GM12878 (cell line): ENCODE data around the gene PLCB2. TPM values are rescaled to one million over a fixed set of nuclear protein-coding genes. Genes with fewer than 3 reads are reported as not detected.

Experiments used
- ATAC-seq: fragments of 200-7000 bp; cut with Tn5 transposase; 3 replicates; pipeline ENCODE4 v1.9.1; 2020; ENCODE audit warnings: mild to moderate bottlenecking, moderate library complexity
- BruUV-seq: library from RNA; stranded (reverse); fragments of 400-500 nt; replicated peaks from 2 replicates; lab custom pipeline; 2021; lab: Mats Ljungman, UMichigan
- CTCF ChIA-PET: fragments of 300-600 bp; sonication (Branson Sonifier 250); formaldehyde crosslinking; extraction: SDS; loops from one replicate; lab custom pipeline; 2021; ENCODE audit warnings: inconsistent platforms; lab: Yijun Ruan, JAX
- POLR2A ChIA-PET: fragments of 350-600 bp; formaldehyde crosslinking; extraction: SDS; loops from one replicate; lab custom pipeline; 2021; ENCODE audit warnings: inconsistent platforms; lab: Charles Lee
- RAD21 ChIA-PET: fragments of 300-600 bp; sonication (Branson Sonifier 250); formaldehyde crosslinking; loops from one replicate; lab custom pipeline; 2023; ENCODE audit warnings: antibody characterized with exemption; ENCODE audit not compliant: unreplicated experiment; lab: Charles Lee
- SMC1A ChIA-PET: fragments of 300-600 bp; sonication (Branson Sonifier 250); formaldehyde crosslinking; loops from one replicate; lab custom pipeline; 2023; ENCODE audit not compliant: unreplicated experiment, uncharacterized antibody; lab: Charles Lee
- DNase-seq: peaks from one replicate; pipeline ENCODE4 v3.0.0-alpha.2; 2011; ENCODE audit warnings: low read depth, low spot score
- FAIRE-seq: peaks from 3 replicates; lab custom pipeline; 2011; peaks lifted over from hg19 to GRCh38; lab: Jason Lieb, UNC
- H2AFZ ChIP-seq: 2 replicates; pipeline ENCODE4 v1.6.0; 2011; ENCODE audit warnings: low read depth, low read length, control low read depth; ENCODE audit not compliant: control insufficient read depth
- H3K27ac ChIP-seq: 2 replicates; pipeline ENCODE4 v1.5.1; 2011; ENCODE audit warnings: control low read depth; ENCODE audit not compliant: control insufficient read depth, insufficient read depth
- H3K27me3 ChIP-seq, 2 experiments: replicated peaks in 1 of 2; 2 replicates each; pipeline versions ENCODE4 v1.6.0 to v1.6.1; 2011; ENCODE audit warnings: low read length in 1 of 2; ENCODE audit not compliant: control insufficient read depth in 2 of 2, insufficient read depth in 2 of 2
- H3K36me3 ChIP-seq, 2 experiments: 2 replicates each; pipeline ENCODE4 v1.5.1; 2011; ENCODE audit warnings: low read length in 1 of 2; ENCODE audit not compliant: control insufficient read depth in 2 of 2, insufficient read depth in 2 of 2
- H3K4me1 ChIP-seq: 2 replicates; pipeline ENCODE4 v1.6.1; 2011; ENCODE audit warnings: mild to moderate bottlenecking, low read length, moderate library complexity, mixed read lengths; ENCODE audit not compliant: control insufficient read depth, insufficient read depth
- H3K4me2 ChIP-seq: 2 replicates; pipeline ENCODE4 v1.6.0; 2011; ENCODE audit warnings: control low read depth; ENCODE audit not compliant: control insufficient read depth, insufficient read depth
- H3K4me3 ChIP-seq: fragments of 200-600 bp; sonication (generic); 2 replicates; pipeline ENCODE4 v1.5.1; 2016
- H3K79me2 ChIP-seq: 2 replicates; pipeline ENCODE4 v1.6.0; 2011; ENCODE audit warnings: low read length; ENCODE audit not compliant: control insufficient read depth, insufficient read depth
- H3K9ac ChIP-seq: 2 replicates; pipeline ENCODE4 v1.8.0; 2011; ENCODE audit warnings: low read length, control low read depth, mixed read lengths; ENCODE audit not compliant: control insufficient read depth, insufficient read depth
- H3K9me3 ChIP-seq: replicated peaks from 3 replicates; pipeline ENCODE4 v1.5.1; 2011; ENCODE audit warnings: mild to moderate bottlenecking, low read length; ENCODE audit not compliant: control insufficient read depth, insufficient read depth
- H4K20me1 ChIP-seq: 2 replicates; pipeline ENCODE4 v1.6.0; 2011; ENCODE audit not compliant: control insufficient read depth, insufficient read depth
- KAT2A ChIP-seq: conservative IDR thresholded peaks from 2 replicates; pipeline ENCODE4 v1.6.1; 2011; ENCODE audit warnings: low read depth, low read length; ENCODE audit not compliant: control insufficient read depth
- NFXL1 ChIP-seq: fragments of 450-650 bp; IDR thresholded peaks from 2 replicates; pipeline ENCODE4 v1.6.1; 2017; ENCODE audit warnings: antibody characterized with exemption, mild to moderate bottlenecking, borderline replicate concordance
- RELB ChIP-seq: fragments of 450-650 bp; IDR thresholded peaks from 2 replicates; pipeline ENCODE4 v1.6.1; 2017; ENCODE audit warnings: low read depth, mild to moderate bottlenecking, moderate library complexity
- ZNF592 ChIP-seq: fragments of 450-650 bp; IDR thresholded peaks from 2 replicates; pipeline ENCODE4 v1.6.1; 2017; ENCODE audit warnings: mild to moderate bottlenecking, moderate library complexity
- WGBS: methylation state at CpG from one replicate; pipeline ENCODE4 v1.1.6; 2016; ENCODE audit warnings: low lambda C conversion rate; ENCODE audit not compliant: insufficient replicate concordance, insufficient coverage; ENCODE audit errors: missing lambda C conversion rate; 5-methylcytosine and 5-hydroxymethylcytosine counted together
- in situ Hi-C: fragments of 300-500 bp; cut with MboI; formaldehyde crosslinking; loops from 9 replicates; pipeline ENCODE4 v1.14.3; 2018; ENCODE audit warnings: mixed read lengths
- intact Hi-C: fragments of 100-400 bp; cut with micrococcal nuclease; formaldehyde crosslinking; loops from one replicate; pipeline ENCODE4 v1.14.2; 2022; ENCODE audit not compliant: unreplicated experiment
- polyA plus RNA-seq, 11 experiments: library from polyadenylated mRNA; depleted of rRNA in 4 of 11; unstranded in 6 of 11; stranded (reverse) in 5 of 11; fragments of >200 nt; fragmentation: Nextera tagmentation in 4 of 11; fragmentation: Illumina TruSeq in 1 of 11; extraction: Ambion mirVana in 4 of 11; extraction: Trizol in 1 of 11; gene quantifications; 1 replicate in 1 of 11; 2 replicates in 10 of 11; pipeline versions ENCODE4 v1.2.1 to v1.2.3, GENCODE V29; 2011 to 2016; ENCODE audit warnings: inconsistent platforms in 2 of 11, missing spikeins in 2 of 11, low read depth in 1 of 11
- total RNA-seq, 4 experiments: library from RNA; depleted of rRNA in 3 of 4; stranded (reverse); fragments of >200 nt in 3 of 4; fragmentation: Illumina TruSeq in 1 of 4; extraction: Trizol in 1 of 4; gene quantifications; 2 replicates each; pipeline versions ENCODE4 v1.2.1 to v1.2.3, GENCODE V29; 2013 to 2021
- TF ChIP-seq, protein P1 (sequence below), 3 experiments: IDR thresholded peaks in 2 of 3; conservative IDR thresholded peaks in 1 of 3; 2 replicates each; pipeline ENCODE4 v1.5.1; 2011; ENCODE audit warnings: low read depth in 3 of 3, low read length in 3 of 3, mild to moderate bottlenecking in 3 of 3, control low read depth in 2 of 3, moderate library complexity in 2 of 3, inconsistent platforms in 1 of 3, mixed read lengths in 1 of 3; ENCODE audit not compliant: control insufficient read depth in 2 of 3, insufficient read depth in 1 of 3; ENCODE audit errors: extremely low read depth in 1 of 3

The PLCB2 gene
- total and polyA plus RNA-seq, 10 of the 15 experiments (the other 5 are each of a cell fraction or from before 2014, with no cell fraction given), result 1.2 to 39.4 (median 10.7) TPM

DNA sequence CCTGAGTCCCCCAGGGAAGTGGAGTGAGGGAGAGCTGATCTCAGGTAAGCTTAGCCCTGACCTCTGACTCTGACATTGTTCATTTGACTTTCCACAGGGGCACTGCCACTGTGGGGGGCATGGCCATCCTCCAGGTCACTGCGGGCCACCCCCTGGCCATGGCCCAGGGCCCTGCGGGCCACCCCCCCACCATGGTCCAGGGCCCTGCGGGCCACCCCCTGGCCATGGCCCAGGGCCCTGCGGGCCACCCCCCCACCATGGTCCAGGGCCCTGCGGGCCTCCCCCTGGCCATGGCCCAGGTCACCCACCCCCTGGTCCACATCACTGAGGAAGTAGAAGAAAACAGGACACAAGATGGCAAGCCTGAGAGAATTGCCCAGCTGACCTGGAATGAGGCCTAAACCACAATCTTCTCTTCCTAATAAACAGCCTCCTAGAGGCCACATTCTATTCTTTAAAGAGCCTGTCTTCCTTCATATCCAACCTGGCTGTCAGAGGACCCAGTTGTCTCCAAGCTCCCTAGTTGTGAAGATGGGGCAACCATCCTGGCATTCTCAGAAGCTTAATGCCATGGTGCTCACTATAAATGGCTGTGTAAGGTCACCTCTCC is 48.3 kb upstream of the PLCB2 start (continued):
- TF ChIP-seq ZNF592 (no peak), RELB (no peak)

DNA sequence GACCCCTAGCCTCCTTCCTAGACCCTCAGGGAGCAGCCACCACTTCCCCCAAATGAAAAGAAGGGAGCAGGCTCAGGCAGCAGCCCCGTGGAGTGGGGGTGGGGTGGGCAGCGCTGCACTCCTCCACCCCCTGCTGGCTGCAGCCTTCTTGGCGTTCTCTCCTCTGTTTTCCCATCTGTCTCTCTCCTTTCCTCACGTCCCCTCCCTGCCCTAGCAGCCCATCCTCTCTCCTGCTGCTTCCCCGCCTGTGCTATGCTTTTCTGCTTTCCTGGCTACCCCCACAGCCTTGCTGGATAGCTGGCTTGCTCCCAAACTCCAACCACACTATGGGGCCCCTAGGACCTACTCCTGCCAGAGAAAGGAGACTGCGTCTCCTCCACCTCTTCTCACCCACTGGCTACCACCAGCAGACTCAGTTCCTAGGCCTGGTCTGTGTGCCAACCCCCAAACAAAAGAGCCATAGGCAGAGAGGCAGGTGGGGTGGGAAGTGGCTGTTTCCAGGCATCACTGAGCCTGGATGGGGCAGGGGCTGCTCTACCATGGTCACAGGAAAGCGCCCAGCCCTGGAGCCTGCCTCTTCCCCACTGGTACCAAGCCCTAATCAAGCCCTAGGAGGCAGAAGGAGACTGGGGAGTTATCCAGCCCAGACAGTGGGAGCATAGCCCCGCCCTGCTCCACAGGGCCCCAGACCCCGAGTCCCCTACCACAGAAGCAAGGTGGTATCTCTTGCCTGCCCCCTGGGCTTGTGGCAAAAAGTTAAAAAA is 46.9 kb upstream of the PLCB2 start:
- 10% methylated on average over 8 of the region's 9 CpGs for WGBS
- RAD21 ChIA-PET, result interaction anchor here (1.4 kb wide), 1 partner anchor 75 kb away, joined by 4 read pairs; no protein-coding TSS in a partner anchor

More for the DNA sequence above, 46.9 kb upstream of the PLCB2 start:
- CTCF ChIA-PET, result interaction anchor here (0.6 to 1.8 kb wide), 6 partner anchors 10 to 110 kb away, joined by 3 to 7 read pairs (median 3); no protein-coding TSS in a partner anchor
- no peak overlapping the region for H3K27ac ChIP-seq
- in situ Hi-C loops (loop anchor here (5.0 kb wide), 1 partner anchor 47 kb away; the partner anchor contains the start of gene PLCB2), intact Hi-C loops (no loop called here)
- H3K4me3 ChIP-seq, result no peak overlapping the region
- POLR2A ChIA-PET, result no interaction called here
- H3K9me3 ChIP-seq, result no peaks in the 10 kb centered on the region
- no peaks in the 10 kb centered on the region for H3K79me2 ChIP-seq
- FAIRE-seq (no peak), ATAC-seq (peak; percentile 35; the same call in 1 of the 3 replicates), DNase-seq (no peak)
- peaks cover 0 to 4% of the 10 kb centered on the region in 2 experiments; a peak in 2 of 4 replicates for H3K27me3 ChIP-seq
- no peaks in the 10 kb centered on the region for H4K20me1 ChIP-seq
- SMC1A ChIA-PET, result no interaction called here
- H3K36me3 ChIP-seq, result no peaks in the 10 kb centered on the region
- no peak overlapping the region for H2AFZ ChIP-seq
- H3K4me2 ChIP-seq, result no peak overlapping the region
- no peak overlapping the region for H3K9ac ChIP-seq
- TF ChIP-seq, protein P1, sequence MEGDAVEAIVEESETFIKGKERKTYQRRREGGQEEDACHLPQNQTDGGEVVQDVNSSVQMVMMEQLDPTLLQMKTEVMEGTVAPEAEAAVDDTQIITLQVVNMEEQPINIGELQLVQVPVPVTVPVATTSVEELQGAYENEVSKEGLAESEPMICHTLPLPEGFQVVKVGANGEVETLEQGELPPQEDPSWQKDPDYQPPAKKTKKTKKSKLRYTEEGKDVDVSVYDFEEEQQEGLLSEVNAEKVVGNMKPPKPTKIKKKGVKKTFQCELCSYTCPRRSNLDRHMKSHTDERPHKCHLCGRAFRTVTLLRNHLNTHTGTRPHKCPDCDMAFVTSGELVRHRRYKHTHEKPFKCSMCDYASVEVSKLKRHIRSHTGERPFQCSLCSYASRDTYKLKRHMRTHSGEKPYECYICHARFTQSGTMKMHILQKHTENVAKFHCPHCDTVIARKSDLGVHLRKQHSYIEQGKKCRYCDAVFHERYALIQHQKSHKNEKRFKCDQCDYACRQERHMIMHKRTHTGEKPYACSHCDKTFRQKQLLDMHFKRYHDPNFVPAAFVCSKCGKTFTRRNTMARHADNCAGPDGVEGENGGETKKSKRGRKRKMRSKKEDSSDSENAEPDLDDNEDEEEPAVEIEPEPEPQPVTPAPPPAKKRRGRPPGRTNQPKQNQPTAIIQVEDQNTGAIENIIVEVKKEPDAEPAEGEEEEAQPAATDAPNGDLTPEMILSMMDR (IDR thresholded peaks at IDR 0.05 in 2 of 3, conservative IDR thresholded peaks at IDR 0.05 in 1 of 3; ENCODE audit: control insufficient read depth in 2 of 3, extremely low read depth in 1 of 3, insufficient read depth in 1 of 3, low read depth in 3 of 3, low read length in 3 of 3), result peak; percentile 16 to 44 (median 26); a peak in 4 of 6 replicates
- no peak for TF ChIP-seq NFXL1
- TF ChIP-seq KAT2A, result no peak
- H3K4me1 ChIP-seq, result peaks cover 5% of the 10 kb centered on the region; the same call in 1 of the 2 replicates
- BruUV-seq, result no TSS peak
